Naive thymus-derived CD4-positive, alpha-beta T cell (primary cell): Measurements from ENCODE around the gene TMA7B. TPM values are rescaled to one million over a fixed set of nuclear protein-coding genes. Genes with fewer than 3 reads are reported as not detected.

ENCODE experiments used
- ATAC-seq: fragments of 150-1000 bp; cut with Tn5 transposase; 2 replicates; pipeline ENCODE4 v1.10.0; 2021; ENCODE audit warnings: mild to moderate bottlenecking, moderate library complexity
- CTCF ChIA-PET: fragments of 350-600 bp; sonication (Branson Sonifier 250); formaldehyde crosslinking; loops from one replicate; lab custom pipeline; 2021; ENCODE audit warnings: antibody characterized with exemption; lab: Charles Lee
- POLR2A ChIA-PET: fragments of 350-600 bp; sonication (Branson Sonifier 250); formaldehyde crosslinking; loops from one replicate; lab custom pipeline; 2021; ENCODE audit warnings: antibody characterized with exemption, inconsistent platforms; lab: Charles Lee
- DNase-seq, 9 donors: peaks; one replicate each; pipeline versions ENCODE4 v3.0.0 to v3.0.0-alpha.2; 2020 to 2022; ENCODE audit warnings: mixed read lengths in 1 of 9
- H3K27ac ChIP-seq: one replicate; pipeline ENCODE4 v1.7.0; 2013; ENCODE audit warnings: mild to moderate bottlenecking, low read depth, low read length, moderate library complexity
- H3K27me3 ChIP-seq, 2 donors: one replicate each; pipeline ENCODE4 v1.7.0; 2013; ENCODE audit warnings: low read length in 2 of 2, mild to moderate bottlenecking in 2 of 2, moderate library complexity in 2 of 2; ENCODE audit not compliant: control insufficient read depth in 2 of 2, insufficient read depth in 2 of 2
- H3K36me3 ChIP-seq, 3 experiments: 1 replicate in 2 of 3; 2 replicates in 1 of 3; pipeline ENCODE4 v1.7.0; 2013; ENCODE audit warnings: low read length in 3 of 3, mild to moderate bottlenecking in 3 of 3, moderate library complexity in 1 of 3; ENCODE audit not compliant: insufficient read depth in 3 of 3, control insufficient read depth in 2 of 3
- H3K4me1 ChIP-seq, 2 donors: one replicate each; pipeline ENCODE4 v1.7.0; 2013; ENCODE audit warnings: low read length in 2 of 2, mild to moderate bottlenecking in 2 of 2, moderate library complexity in 1 of 2; ENCODE audit not compliant: control insufficient read depth in 2 of 2, insufficient read depth in 2 of 2
- H3K4me3 ChIP-seq: 2 replicates; pipeline ENCODE4 v1.7.0; 2013; ENCODE audit warnings: mild to moderate bottlenecking, low read length
- H3K9me3 ChIP-seq, 3 experiments: 1 replicate in 2 of 3; 2 replicates in 1 of 3; pipeline ENCODE4 v1.7.0; 2013; ENCODE audit warnings: low read length in 3 of 3; ENCODE audit not compliant: control insufficient read depth in 2 of 3
- H3K27ac Mint-ChIP-seq, 9 donors: one replicate each; pipeline ENCODE4 v1.8.0; 2020 to 2022; ENCODE audit warnings: mixed read lengths in 9 of 9, mild to moderate bottlenecking in 8 of 9, moderate library complexity in 5 of 9, inconsistent platforms in 2 of 9
- H3K27me3 Mint-ChIP-seq, 5 donors: one replicate each; pipeline ENCODE4 v1.8.0; 2021 to 2022; ENCODE audit warnings: mixed read lengths in 5 of 5, mild to moderate bottlenecking in 1 of 5
- H3K36me3 Mint-ChIP-seq, 5 donors: one replicate each; pipeline ENCODE4 v1.8.0; 2020 to 2022; ENCODE audit warnings: mixed read lengths in 5 of 5, mild to moderate bottlenecking in 3 of 5, inconsistent platforms in 1 of 5
- H3K4me1 Mint-ChIP-seq, 7 donors: one replicate each; pipeline ENCODE4 v1.8.0; 2020 to 2022; ENCODE audit warnings: mixed read lengths in 7 of 7, mild to moderate bottlenecking in 3 of 7, inconsistent platforms in 1 of 7
- H3K4me3 Mint-ChIP-seq, 10 donors: one replicate each; pipeline ENCODE4 v1.8.0; 2020 to 2022; ENCODE audit warnings: mild to moderate bottlenecking in 10 of 10, mixed read lengths in 10 of 10, moderate library complexity in 6 of 10, inconsistent platforms in 2 of 10
- H3K9me3 Mint-ChIP-seq, 11 donors: one replicate each; pipeline ENCODE4 v1.8.0; 2020 to 2022; ENCODE audit warnings: mixed read lengths in 11 of 11, mild to moderate bottlenecking in 4 of 11, inconsistent platforms in 1 of 11, moderate library complexity in 1 of 11
- intact Hi-C, 2 donors: fragments of 100-400 bp; cut with micrococcal nuclease; formaldehyde crosslinking; loops; one replicate each; pipeline ENCODE4 v1.15.1; 2023
- polyA plus RNA-seq, 2 donors: library from polyadenylated mRNA; unstranded; fragments of 300-500 nt; fragmentation: Illumina TruSeq; gene quantifications; one replicate each; pipeline ENCODE4 v1.2.3, GENCODE V29; 2021
- total RNA-seq, 6 experiments: library from RNA in 5 of 6; stranded (reverse) in 5 of 6; gene quantifications; 1 replicate in 5 of 6; 2 replicates in 1 of 6; pipeline ENCODE4 v1.2.3 and lab custom pipeline; 2021 to 2026

The TMA7B gene
- total and polyA plus RNA-seq, 7 experiments from 2014 or later, result 2.6 to 12.8 (median 9.2) TPM

DNA sequence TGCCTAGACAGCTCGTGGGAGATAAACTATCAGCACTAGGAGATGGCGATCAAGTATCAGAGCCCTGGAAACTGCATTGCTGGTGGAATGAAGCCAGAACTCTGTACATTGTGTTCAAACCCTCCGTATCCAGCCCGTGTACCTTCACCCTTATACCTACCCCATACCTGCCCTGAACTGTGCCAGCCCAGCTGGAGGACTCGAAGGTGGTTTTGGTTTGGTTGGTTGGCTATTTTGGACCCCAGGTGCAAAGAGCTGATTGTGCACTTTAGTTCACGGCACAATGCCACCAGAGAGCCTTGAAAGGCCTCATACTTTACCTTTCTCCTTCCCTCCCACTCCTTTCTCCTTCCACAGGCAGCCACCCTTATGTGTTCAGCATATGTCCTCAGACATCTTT lies 50.5 kb downstream of the TMA7B start:
- Histone ChIP-seq H3K27ac (no peak overlapping the region), H3K9me3 (no peaks in the 10 kb centered on the region), H3K27me3 (peaks cover 0 to 3% of the 10 kb centered on the region in 2 donors), H3K4me1 (peaks cover 0 to 10% of the 10 kb centered on the region in 2 donors), H3K36me3 (no peaks in the 10 kb centered on the region), H3K4me3 (no peak overlapping the region)
- no peak for DNase-seq
- CTCF ChIA-PET, result interaction anchor here (1.0 to 2.5 kb wide), 3 partner anchors 14 to 514 kb away, joined by 3 to 14 read pairs (median 6); no protein-coding TSS in a partner anchor
- no peak for ATAC-seq
- Mint-ChIP-seq H3K4me1 (peaks cover 12 to 26% (median 17%) of the 10 kb centered on the region in 7 donors), H3K27ac (peak overlapping the region in 3 of 9 donors; percentile 32 to 93 (median 56)), H3K36me3 (peaks cover 0 to 4% (median 0%) of the 10 kb centered on the region in 5 donors), H3K27me3 (peaks cover 0 to 39% (median 5%) of the 10 kb centered on the region in 5 donors), H3K4me3 (peak overlapping the region in 6 of 10 donors; percentile 29 to 89 (median 84)), H3K9me3 (no peaks in the 10 kb centered on the region)
- POLR2A ChIA-PET, result interaction anchor here (0.5 to 2.2 kb wide), 5 partner anchors 17 to 535 kb away, joined by 3 to 8 read pairs (median 5); no protein-coding TSS in a partner anchor
- intact Hi-C loops, result no loop called here

Other genes starting within 250 kb of the TMA7B start
- gene ENTHD1, start 66.6 kb upstream of the TMA7B start, total RNA-seq, result under 1 TPM in 3 of 5 experiments, not detected in 2; 0.12 to 0.60 (median 0.30) TPM
- gene ENTHD1, start 66.6 kb upstream of the TMA7B start, polyA plus RNA-seq, result under 1 TPM; 0.19 to 0.24 TPM
- gene GRAP2, start 59.3 kb upstream of the TMA7B start, total RNA-seq, result 100 to 1,000 TPM; 108 to 156 (median 145) TPM
- 100 to 1,000 TPM in 1 of 2 donors, 10 to 100 TPM in 1; 55.2 to 109 TPM for gene GRAP2, start 59.3 kb upstream of the TMA7B start, polyA plus RNA-seq
- gene FAM83F, start 34.6 kb downstream of the TMA7B start, total RNA-seq, result 10 to 100 TPM in 1 of 5 experiments, 1 to 10 TPM in 1, under 1 TPM in 3; 0.11 to 10.6 (median 0.51) TPM
- under 1 TPM in 1 of 2 donors, not detected in 1; 0.20 TPM for gene FAM83F, start 34.6 kb downstream of the TMA7B start, polyA plus RNA-seq
- gene TNRC6B, start 217.5 kb downstream of the TMA7B start, total RNA-seq, result 100 to 1,000 TPM in 4 of 5 experiments, 10 to 100 TPM in 1; 67.4 to 165 (median 146) TPM
- gene TNRC6B, start 217.5 kb downstream of the TMA7B start, polyA plus RNA-seq, result 100 to 1,000 TPM; 102 to 119 TPM